NOMO-1 treated with dmso at 0.1 percent for 144 hours (cell line): ENCODE results near the gene UNC13C.
"Not testable (repeated sequence)": the region's sequence is repeated elsewhere in the genome, so short reads cannot be mapped to it uniquely, and the experiment has no call there.

Experiments
- DNase-seq: peaks from one replicate; lab custom pipeline; 2025; ENCODE audit not compliant: unreplicated experiment; lab: John Stamatoyannopoulos, UW

The UNC13C gene

GRCh38 chr15:53978253-53978906, at the start of gene UNC13C:
UNC13C (plus strand) TSS chr15:53978441; CDS start chr15:54012904, 34,463 bp downstream.
- no peak for DNase-seq

- no peak for DNase-seq
Measured at GRCh38 chr15:53936137-53936536, 42.1 kb upstream of the UNC13C start.

DNA sequence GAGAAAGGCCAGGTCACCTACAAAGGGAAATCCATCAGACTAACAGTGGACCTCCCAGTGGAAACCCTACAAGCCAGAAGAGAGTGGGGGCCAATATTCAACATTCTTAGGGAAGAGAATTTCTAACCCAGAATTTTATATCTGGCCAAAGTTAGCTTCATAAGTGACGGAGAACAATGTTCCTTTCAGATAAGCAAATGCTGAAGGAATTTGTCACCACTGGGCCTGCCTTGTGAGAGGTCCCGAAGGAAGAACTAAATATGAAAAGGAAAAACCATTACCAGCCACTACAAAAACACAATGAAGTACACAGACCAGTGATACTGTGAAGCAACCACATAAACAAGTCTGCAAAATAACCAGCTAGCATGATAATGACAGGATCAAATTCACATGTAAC, 40.6 kb upstream of the UNC13C start:
- DNase-seq = not testable (repeated sequence)

GRCh38 chr15:53950572-53950971, 27.7 kb upstream of the UNC13C start:
- DNase-seq = no peak

- no peak for DNase-seq
Measured at GRCh38 chr15:53955396-53955795, 22.8 kb upstream of the UNC13C start.

DNA sequence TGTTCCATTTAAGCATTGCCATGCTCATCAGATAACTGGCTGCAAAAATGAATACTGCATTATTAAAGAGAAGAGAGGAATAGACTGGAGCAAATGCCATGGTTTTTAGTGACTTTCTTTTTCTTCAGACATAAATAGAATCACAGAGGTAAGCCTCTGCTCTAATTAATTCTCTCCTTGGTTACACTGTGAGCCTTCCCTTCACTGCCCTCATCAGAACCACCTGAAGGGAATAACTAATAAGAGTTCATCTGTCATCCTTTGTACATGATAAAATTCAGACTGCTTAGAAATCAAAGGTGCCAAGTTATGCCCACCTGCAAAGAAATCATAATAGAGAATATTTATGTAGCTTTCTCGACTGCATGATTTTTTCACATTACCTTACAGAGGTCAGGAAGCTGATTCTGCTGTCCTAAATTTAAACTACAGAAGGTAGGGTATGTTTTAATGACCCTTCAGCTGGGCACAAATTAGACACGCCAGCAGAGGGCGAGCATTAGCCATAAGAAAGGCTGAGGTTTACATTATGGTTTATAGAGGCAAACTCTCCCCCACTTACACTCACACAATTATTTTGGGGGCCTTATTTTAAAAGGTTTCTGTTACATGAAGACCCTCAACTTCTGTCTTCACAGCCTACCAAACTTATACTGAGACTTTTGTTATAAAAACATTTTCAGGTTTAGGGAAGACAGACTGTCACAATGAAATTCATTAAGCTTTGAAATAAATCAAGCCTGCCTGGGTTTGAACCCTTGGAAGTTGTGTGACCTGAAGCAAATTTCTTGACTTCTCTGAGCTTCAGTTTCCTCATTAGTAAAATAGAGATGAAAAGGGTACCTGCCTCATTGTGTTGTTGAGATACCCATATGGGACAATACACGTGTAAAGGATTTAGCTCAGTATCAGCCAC, 15.3 kb upstream of the UNC13C start:
- DNase-seq = no peak

GRCh38 chr15:53963801-53964200, 14.4 kb upstream of the UNC13C start:
- no peak for DNase-seq

DNA sequence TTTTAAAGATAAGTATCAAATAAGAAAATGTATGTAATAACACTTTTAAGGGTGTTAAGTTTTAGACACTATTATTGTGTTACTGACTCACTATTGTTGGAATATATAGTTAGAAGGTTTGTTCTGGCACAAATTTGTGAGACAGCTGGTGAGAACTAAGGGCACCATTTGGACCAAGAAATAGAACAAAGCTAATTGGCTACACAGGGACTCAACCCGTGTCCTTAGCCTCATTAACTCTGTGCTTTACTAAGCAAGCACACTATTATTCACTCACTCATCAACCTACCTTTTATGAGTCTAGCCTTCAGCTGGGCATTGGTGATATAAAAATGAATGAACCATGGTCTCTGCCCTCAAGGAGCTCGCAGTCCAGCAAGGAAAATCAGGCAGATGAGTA, 4.1 kb upstream of the UNC13C start:
- no peak for DNase-seq

GRCh38 chr15:53974813-53975212, 3.4 kb upstream of the UNC13C start:
- DNase-seq = peak; percentile 6

DNA sequence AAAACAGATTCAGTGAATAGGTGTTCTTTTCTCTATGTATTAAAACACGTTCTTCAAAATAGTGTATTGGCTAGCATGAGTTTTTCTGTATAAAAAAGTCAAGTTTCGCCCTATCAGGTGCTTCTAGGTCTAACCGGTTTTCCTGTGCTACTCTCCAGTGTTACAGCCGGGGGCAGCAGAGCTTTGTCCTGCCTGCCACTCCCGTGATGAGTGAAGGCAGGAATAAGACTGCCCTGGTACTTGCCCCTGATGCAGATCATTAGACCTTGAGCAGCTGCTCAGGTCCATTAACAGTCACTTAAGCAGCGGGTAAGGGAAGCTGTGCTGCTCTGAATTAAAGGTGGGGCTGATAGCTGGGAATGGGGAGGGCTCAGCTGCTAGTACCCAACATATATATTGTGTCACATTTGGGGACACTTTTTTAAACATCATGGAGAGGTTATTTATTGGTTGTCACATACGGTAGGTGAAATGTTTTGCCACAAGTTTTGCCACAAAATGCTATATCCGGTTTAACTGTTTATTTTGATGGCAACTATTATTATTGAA, 1.3 kb upstream of the UNC13C start:
- DNase-seq = no peak

DNA sequence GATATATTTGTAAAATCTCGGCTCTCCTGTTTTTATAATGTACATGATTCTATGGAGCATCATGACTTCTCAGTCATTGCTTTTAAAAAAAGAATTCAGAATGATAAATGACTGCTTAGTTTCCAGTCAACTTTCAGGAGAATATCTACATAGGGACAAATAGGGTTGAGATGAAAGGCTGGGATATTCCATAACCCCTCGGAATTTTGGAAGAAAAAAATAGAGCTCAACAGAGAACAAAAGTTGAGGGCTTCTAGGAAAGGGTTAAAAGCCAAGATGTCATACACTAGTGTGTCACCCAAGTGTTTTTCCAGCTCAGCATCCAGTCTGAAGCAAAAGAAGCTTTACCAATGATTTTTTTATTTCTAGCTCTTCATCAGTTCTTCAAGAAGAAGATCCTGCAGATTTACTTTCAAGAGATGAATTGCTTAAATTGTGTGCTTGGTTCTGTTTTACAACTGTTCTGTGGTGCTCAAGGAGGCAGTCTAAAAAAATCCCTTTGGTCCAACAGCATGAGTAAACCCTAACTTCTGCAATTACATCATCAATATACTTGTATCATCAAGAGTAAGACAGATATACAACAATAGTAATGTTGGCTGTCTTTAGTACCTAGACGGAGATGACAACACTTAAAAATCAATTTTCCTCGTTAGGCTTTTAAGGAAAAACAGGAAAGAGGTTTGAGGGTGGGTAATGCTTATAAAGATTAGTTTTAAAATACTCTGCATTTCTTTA, 979 bp downstream of the UNC13C start:
- no peak for DNase-seq

- DNase-seq = no peak
Measured at GRCh38 chr15:53980021-53980420, 1.8 kb downstream of the UNC13C start.

GRCh38 chr15:53982071-53982680, 3.9 kb downstream of the UNC13C start:
- DNase-seq = no peak

DNA sequence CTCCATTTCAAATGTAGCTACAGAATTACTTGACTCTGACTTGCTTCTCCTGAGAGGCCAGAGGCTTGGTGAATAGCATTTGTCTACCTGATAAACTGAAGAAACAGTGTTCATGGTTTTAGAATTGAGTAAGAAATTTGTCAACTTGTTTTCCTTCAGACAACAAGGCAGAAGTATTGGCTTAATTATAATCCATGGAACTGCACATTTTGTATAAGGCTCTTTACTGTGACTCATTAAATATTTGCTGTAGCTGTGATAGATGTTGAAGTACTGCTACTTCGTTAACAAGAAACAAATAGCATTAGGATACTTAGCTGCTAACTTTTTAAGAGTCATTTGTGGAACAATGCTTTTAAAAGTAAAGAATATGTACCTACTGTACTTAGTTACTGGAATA, 4.6 kb downstream of the UNC13C start:
- DNase-seq = no peak

- DNase-seq = no peak
Measured at GRCh38 chr15:53984221-53984620, 6.0 kb downstream of the UNC13C start.

DNA sequence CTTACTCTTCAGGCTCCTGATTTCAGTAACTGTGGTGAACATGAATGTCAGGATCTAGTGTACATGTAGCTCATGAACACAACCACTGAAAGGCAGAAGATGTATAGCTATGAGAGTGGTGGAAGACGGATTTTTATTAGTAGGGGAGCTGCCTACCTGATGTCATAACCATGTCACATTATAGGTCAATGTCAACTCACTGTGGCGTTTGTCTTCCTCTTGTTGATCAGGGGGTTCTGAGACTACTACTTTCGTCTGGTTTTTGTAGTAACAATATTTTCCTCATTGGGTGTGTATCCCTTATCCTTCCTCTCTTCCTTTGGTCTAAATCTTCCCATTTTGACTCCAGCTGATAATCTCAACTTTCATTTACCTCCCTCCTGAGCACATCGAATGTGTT, 7.3 kb downstream of the UNC13C start:
- no peak for DNase-seq

GRCh38 chr15:53987480-53987879, 9.2 kb downstream of the UNC13C start:
- DNase-seq = no peak

GRCh38 chr15:54007256-54007655, 29.0 kb downstream of the UNC13C start:
- no peak for DNase-seq

GRCh38 chr15:54011656-54012055, 33.4 kb downstream of the UNC13C start:
- no peak for DNase-seq

GRCh38 chr15:54014067-54014655, 35.9 kb downstream of the UNC13C start:
- no peak for DNase-seq

DNA sequence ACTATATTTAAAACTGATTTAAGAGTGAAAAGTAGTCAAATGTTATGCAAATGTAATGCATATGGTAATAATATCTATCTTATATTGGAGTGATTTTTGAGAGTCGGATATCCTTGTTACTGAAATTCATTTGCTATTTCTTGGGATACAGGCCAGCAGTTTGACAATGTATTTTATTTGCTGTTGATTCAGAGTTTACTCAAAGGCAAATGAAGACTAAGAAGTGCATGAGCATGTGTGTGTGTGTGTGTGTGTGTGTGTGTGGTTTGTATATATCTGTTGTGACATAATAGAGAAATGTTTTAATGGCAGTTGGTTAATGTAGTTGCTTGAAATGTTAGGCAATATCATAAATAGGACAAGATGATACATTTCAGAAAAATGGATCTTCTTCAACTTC, 39.0 kb downstream of the UNC13C start:
- DNase-seq = no peak
